Brain microvascular endothelial cell (primary cell): ENCODE results near the gene RRP1.

ENCODE experiments used
- DNase-seq: peaks from one replicate; pipeline ENCODE4 v3.0.0-alpha.2; 2020
- H3K27ac ChIP-seq: fragments of 250-450 bp; sonication (Bioruptor Pico); 2 replicates; pipeline ENCODE4 v1.5.1; 2020; ENCODE audit warnings: mild to moderate bottlenecking, moderate library complexity
- H3K27me3 ChIP-seq: fragments of 250-450 bp; sonication (Bioruptor Pico); replicated peaks from 2 replicates; pipeline ENCODE4 v1.5.1; 2020; ENCODE audit warnings: mild to moderate bottlenecking
- H3K36me3 ChIP-seq: fragments of 250-450 bp; sonication (Bioruptor Pico); replicated peaks from 2 replicates; pipeline ENCODE4 v1.5.1; 2020; ENCODE audit warnings: mild to moderate bottlenecking
- H3K4me3 ChIP-seq: 2 replicates; pipeline ENCODE4 v1.5.1; 2011; ENCODE audit warnings: low read depth, mild to moderate bottlenecking, control low read depth, low read length, moderate library complexity
- in situ Hi-C: cut with HindIII; loops from 2 replicates; pipeline ENCODE4 v1.10.0; 2017; ENCODE audit warnings: low sequenced_read_pairs, low pct_ligation_motif_present
- TF ChIP-seq, protein P1 (sequence below): IDR thresholded peaks from 2 replicates; pipeline ENCODE4 v1.5.1; 2011; ENCODE audit warnings: low read depth, mild to moderate bottlenecking, moderate library complexity, low read length, control low read depth, inconsistent platforms; ENCODE audit errors: missing control alignments

Gene RRP1

DNA sequence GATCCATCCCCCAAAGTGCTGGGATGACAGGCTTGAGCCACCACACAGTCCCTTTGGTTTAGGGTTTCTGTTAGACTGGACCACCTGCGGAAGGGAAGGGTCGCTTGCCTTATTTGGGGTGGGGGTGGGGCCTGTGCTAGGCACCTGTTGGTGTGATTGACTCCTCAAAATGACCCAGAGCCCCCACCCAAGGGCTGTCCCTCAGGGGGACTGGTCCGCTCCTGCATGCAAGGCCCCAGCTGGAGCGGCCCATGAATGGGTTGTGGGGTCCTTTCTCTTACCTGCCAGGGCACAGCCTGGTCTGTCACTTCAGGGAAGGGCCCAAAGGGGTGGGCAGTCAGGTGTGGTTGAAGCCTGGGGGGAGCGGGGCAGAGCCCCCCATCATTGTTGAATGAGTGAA is 11.4 kb upstream of the RRP1 start:
- no peak overlapping the region for H3K27ac ChIP-seq
- TF ChIP-seq, protein P1, sequence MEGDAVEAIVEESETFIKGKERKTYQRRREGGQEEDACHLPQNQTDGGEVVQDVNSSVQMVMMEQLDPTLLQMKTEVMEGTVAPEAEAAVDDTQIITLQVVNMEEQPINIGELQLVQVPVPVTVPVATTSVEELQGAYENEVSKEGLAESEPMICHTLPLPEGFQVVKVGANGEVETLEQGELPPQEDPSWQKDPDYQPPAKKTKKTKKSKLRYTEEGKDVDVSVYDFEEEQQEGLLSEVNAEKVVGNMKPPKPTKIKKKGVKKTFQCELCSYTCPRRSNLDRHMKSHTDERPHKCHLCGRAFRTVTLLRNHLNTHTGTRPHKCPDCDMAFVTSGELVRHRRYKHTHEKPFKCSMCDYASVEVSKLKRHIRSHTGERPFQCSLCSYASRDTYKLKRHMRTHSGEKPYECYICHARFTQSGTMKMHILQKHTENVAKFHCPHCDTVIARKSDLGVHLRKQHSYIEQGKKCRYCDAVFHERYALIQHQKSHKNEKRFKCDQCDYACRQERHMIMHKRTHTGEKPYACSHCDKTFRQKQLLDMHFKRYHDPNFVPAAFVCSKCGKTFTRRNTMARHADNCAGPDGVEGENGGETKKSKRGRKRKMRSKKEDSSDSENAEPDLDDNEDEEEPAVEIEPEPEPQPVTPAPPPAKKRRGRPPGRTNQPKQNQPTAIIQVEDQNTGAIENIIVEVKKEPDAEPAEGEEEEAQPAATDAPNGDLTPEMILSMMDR: no peak
- no peak overlapping the region for H3K4me3 ChIP-seq
- no peak for DNase-seq
- in situ Hi-C loops: no loop called here
- H3K36me3 ChIP-seq: peaks cover 15% of the 10 kb centered on the region
- H3K27me3 ChIP-seq: no peaks in the 10 kb centered on the region

DNA sequence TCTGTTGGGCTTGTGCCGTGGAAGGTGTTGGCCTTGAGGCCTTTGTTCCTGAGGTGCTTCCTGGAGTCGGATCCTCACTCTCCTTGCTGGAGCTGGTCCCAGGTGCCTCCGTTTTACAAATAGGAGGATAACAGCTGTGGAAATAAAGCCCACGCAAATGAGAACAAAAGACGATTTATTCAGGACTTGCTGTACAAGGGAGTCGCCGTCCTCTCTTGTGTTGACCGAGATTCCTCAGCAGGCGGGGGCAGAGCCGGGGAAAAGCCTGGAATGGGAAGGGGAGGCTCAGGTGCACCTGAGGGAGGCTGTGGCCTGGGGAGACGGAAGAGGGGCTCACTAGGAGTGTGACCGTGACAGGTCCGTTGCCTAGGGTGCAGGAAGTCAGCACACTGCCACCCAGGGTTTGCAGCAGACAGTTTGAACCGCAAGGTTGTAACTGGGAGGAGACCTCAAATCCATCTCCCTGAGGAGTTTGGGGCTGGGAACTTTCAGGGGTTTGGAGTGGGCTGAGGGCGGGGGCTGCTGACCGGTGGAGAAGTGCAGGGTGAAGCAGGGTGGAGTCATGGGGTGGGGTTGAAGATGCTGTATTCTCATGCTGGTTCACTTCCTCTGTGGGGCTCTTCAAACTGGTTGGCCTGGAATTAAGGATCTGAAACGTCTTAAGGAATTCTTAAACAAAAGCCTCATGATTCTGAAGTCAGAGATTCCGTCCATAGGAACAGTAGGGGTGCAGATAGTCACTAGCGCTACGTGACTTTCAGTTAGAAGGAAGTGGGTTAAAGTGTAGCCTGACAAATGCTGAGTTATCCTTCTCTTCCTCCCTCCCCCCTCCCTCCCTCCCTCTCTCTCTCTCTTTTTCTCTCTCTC is 10.7 kb upstream of the RRP1 start:
- H3K4me3 ChIP-seq: no peak overlapping the region
- in situ Hi-C loops: no loop called here
- no peaks in the 10 kb centered on the region for H3K27me3 ChIP-seq
- TF ChIP-seq, protein P1: no peak
- peaks cover 7% of the 10 kb centered on the region for H3K36me3 ChIP-seq
- no peak overlapping the region for H3K27ac ChIP-seq
- no peak for DNase-seq

GRCh38 chr21:43779660-43780059 is 9.7 kb upstream of the RRP1 start:
- Histone ChIP-seq H3K27ac (no peak overlapping the region), H3K36me3 (no peaks in the 10 kb centered on the region), H3K27me3 (no peaks in the 10 kb centered on the region), H3K4me3 (no peak overlapping the region)
- TF ChIP-seq, protein P1: no peak
- no peak for DNase-seq
- in situ Hi-C loops: no loop called here

DNA sequence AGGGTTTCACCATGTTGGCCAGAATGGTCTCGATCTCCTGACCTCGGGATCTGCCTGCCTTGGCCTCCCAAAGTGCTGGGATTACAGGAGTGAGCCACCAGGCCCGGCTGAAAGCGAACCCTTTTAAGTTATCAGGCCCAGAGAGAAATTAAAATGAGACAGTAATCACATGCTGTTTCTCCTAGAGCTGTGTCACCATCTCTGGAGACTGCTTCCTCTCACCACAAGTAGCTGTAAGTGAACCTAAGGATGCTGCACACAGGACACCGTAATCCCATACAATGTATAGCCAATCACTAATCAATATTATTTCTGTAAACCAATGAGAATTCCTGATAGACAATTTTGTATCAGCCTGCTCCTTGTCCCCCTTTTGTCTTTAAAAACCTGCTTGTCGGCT is 7.5 kb upstream of the RRP1 start:
- Histone ChIP-seq H3K4me3 (no peak overlapping the region), H3K27ac (no peak overlapping the region), H3K36me3 (no peaks in the 10 kb centered on the region), H3K27me3 (no peaks in the 10 kb centered on the region)
- TF ChIP-seq, protein P1: no peak
- DNase-seq: no peak
- in situ Hi-C loops: no loop called here

DNA sequence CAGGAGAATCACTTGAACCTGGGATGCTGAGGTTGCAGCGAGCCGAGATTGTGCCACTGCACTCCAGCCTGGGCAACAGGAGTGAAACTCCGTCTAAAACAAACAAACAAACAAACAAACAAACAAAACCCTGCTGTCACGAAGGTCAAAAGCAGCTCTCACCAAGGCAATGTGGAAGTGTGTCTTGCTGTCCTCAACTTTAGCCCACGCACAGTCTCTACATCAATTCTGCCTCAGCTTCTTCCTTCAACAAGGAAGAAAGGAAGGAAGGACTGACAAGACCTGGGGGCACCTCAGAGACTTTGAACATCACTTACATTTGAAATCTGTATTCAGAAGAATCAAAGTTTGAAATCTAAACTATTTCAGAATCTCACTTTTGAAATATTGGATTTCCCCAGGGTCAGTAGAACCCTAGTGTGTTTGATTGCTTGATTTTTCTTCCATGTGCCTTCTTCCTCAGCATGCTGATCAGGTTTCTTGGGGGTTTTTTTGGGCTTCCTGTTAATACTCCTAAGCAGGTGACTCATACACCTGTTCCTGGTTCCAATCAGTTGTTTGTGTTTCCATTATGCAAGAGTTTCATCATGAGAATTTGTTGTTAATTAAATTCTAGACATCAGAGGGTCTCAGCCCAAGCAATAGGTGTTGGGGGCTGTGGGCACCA is 6.8 kb upstream of the RRP1 start:
- H3K27ac ChIP-seq: no peak overlapping the region
- TF ChIP-seq, protein P1: no peak
- H3K36me3 ChIP-seq: no peaks in the 10 kb centered on the region
- no peak for DNase-seq
- H3K4me3 ChIP-seq: no peak overlapping the region
- no peaks in the 10 kb centered on the region for H3K27me3 ChIP-seq
- in situ Hi-C loops: no loop called here
